B cell (primary cell): ENCODE results near the gene KSR2. TPM values are rescaled to one million over a fixed set of nuclear protein-coding genes. Genes with fewer than 3 reads are reported as not detected.

Source experiments
- ATAC-seq: fragments of 200-7000 bp; cut with Tn5 transposase; one replicate; pipeline ENCODE4 v1.10.0; 2021; ENCODE audit warnings: low read depth, mild to moderate bottlenecking, moderate number of reproducible peaks, moderate library complexity
- CTCF ChIA-PET: fragments of 350-600 bp; sonication (Branson Sonifier 250); formaldehyde crosslinking; loops from one replicate; lab custom pipeline; 2021; ENCODE audit warnings: antibody characterized with exemption, inconsistent platforms; lab: Charles Lee
- POLR2A ChIA-PET: fragments of 350-600 bp; sonication (Branson Sonifier 250); formaldehyde crosslinking; loops from one replicate; lab custom pipeline; 2021; ENCODE audit warnings: antibody characterized with exemption; lab: Charles Lee
- DNase-seq: peaks from one replicate; pipeline ENCODE4 v3.0.0; 2013
- H2AFZ ChIP-seq: 2 replicates; pipeline ENCODE4 v1.6.1; 2012; ENCODE audit warnings: mild to moderate bottlenecking, low read depth, low read length; ENCODE audit not compliant: insufficient read depth, poor library complexity, severe bottlenecking
- H3K27ac ChIP-seq, 2 donors: 1 replicate in 1 of 2; 2 replicates in 1 of 2; pipeline ENCODE4 v1.5.1; 2012 to 2013; ENCODE audit warnings: low read length in 2 of 2, mild to moderate bottlenecking in 2 of 2, moderate library complexity in 1 of 2
- H3K27me3 ChIP-seq, 4 experiments: fragments of 200-600 bp in 1 of 4; sonication (generic) in 1 of 4; replicated peaks in 1 of 4; 1 replicate in 2 of 4; 2 replicates in 2 of 4; pipeline versions ENCODE4 v1.6.1 to v1.7.0; 2013 to 2016; ENCODE audit warnings: low read length in 3 of 4, mild to moderate bottlenecking in 2 of 4, mixed read lengths in 1 of 4, moderate library complexity in 1 of 4; ENCODE audit not compliant: insufficient read depth in 4 of 4, control insufficient read depth in 3 of 4; ENCODE audit errors: control extremely low read depth in 1 of 4
- H3K36me3 ChIP-seq, 2 experiments: replicated peaks in 1 of 2; 1 replicate in 1 of 2; 2 replicates in 1 of 2; pipeline versions ENCODE4 v1.6.1 to v1.7.1; 2013; ENCODE audit warnings: low read length in 1 of 2; ENCODE audit not compliant: insufficient read depth in 2 of 2, control insufficient read depth in 1 of 2; ENCODE audit errors: control extremely low read depth in 1 of 2, extremely low read depth in 1 of 2
- H3K4me1 ChIP-seq, 2 donors: fragments of 200-600 bp in 1 of 2; sonication (generic) in 1 of 2; 1 replicate in 1 of 2; 2 replicates in 1 of 2; pipeline versions ENCODE4 v1.5.1 to v1.6.1; 2013 to 2017; ENCODE audit warnings: low read length in 2 of 2; ENCODE audit not compliant: control insufficient read depth in 2 of 2, insufficient read depth in 2 of 2
- H3K4me2 ChIP-seq: replicated peaks from 2 replicates; pipeline ENCODE3; 2012; ENCODE audit warnings: mild to moderate bottlenecking, low read depth, low read length; ENCODE audit not compliant: poor library complexity, severe bottlenecking
- H3K4me3 ChIP-seq, 5 experiments: fragments of 200-600 bp in 1 of 5; sonication (generic) in 1 of 5; 1 replicate in 3 of 5; 2 replicates in 2 of 5; pipeline versions ENCODE4 v1.5.1 to v1.7.0; 2011 to 2016; ENCODE audit warnings: low read length in 4 of 5, mild to moderate bottlenecking in 4 of 5, low read depth in 2 of 5, control low read depth in 1 of 5, moderate library complexity in 1 of 5; ENCODE audit not compliant: insufficient read depth in 1 of 5; ENCODE audit errors: control extremely low read depth in 1 of 5, extremely low read depth in 1 of 5
- H3K79me2 ChIP-seq: fragments of 200-600 bp; sonication (generic); one replicate; pipeline ENCODE4 v1.6.0; 2016; ENCODE audit warnings: low read length; ENCODE audit not compliant: control insufficient read depth, insufficient read depth
- H3K9ac ChIP-seq: fragments of 200-600 bp; sonication (generic); 2 replicates; pipeline ENCODE4 v1.6.1; 2017; ENCODE audit warnings: mild to moderate bottlenecking, low read length, moderate library complexity
- H3K9me3 ChIP-seq, 3 donors: one replicate each; pipeline versions ENCODE4 v1.6.1 to v1.7.1; 2013; ENCODE audit warnings: low read length in 2 of 3; ENCODE audit not compliant: control insufficient read depth in 2 of 3, insufficient read depth in 1 of 3; ENCODE audit errors: control extremely low read depth in 1 of 3
- H4K20me1 ChIP-seq: 2 replicates; pipeline ENCODE4 v1.6.0; 2012; ENCODE audit warnings: mild to moderate bottlenecking, low read length; ENCODE audit not compliant: insufficient read depth, control insufficient read depth, poor library complexity, severe bottlenecking
- H3K27ac Mint-ChIP-seq: one replicate; pipeline ENCODE4 v1.8.0; 2021; ENCODE audit warnings: mixed read lengths
- H3K27me3 Mint-ChIP-seq: one replicate; pipeline ENCODE4 v1.8.0; 2021; ENCODE audit warnings: mixed read lengths
- H3K4me1 Mint-ChIP-seq: one replicate; pipeline ENCODE4 v1.8.0; 2021; ENCODE audit warnings: mixed read lengths
- H3K4me3 Mint-ChIP-seq: one replicate; pipeline ENCODE4 v1.8.0; 2021; ENCODE audit warnings: mixed read lengths
- H3K9me3 Mint-ChIP-seq: one replicate; pipeline ENCODE4 v1.8.0; 2022; ENCODE audit warnings: mixed read lengths; ENCODE audit not compliant: insufficient read depth
- CTCF ChIP-seq: fragments of 200-600 bp; IDR thresholded peaks from one replicate; pipeline ENCODE4 v1.8.0; 2022; ENCODE audit warnings: antibody characterized with exemption, mild to moderate bottlenecking
- EZH2 ChIP-seq: IDR thresholded peaks from 2 replicates; pipeline ENCODE4 v1.6.1; 2012; ENCODE audit warnings: borderline replicate concordance, low read depth, mild to moderate bottlenecking, moderate library complexity, low read length; ENCODE audit not compliant: insufficient read depth, poor library complexity, severe bottlenecking
- whole genome bisulfite sequencing: methylation state at CpG from one replicate; pipeline ENCODE4 v1.1.5; 2013; ENCODE audit warnings: missing lambda C conversion rate; ENCODE audit not compliant: insufficient coverage; 5-methylcytosine and 5-hydroxymethylcytosine counted together
- intact Hi-C: fragments of 100-400 bp; cut with micrococcal nuclease; formaldehyde crosslinking; loops from one replicate; pipeline ENCODE4 v1.10.0; 2022
- polyA plus RNA-seq: library from polyadenylated mRNA; depleted of rRNA; stranded (reverse); fragments of >200 nt; gene quantifications from 2 replicates; pipeline ENCODE4 v1.2.3, GENCODE V29; 2012
- total RNA-seq, 2 donors: library from RNA; stranded (reverse); fragments of 120-200 nt in 1 of 2; gene quantifications; 1 replicate in 1 of 2; 2 replicates in 1 of 2; pipeline versions ENCODE4 v1.2.3 to v1.2.4, GENCODE V29; 2013 to 2022

The KSR2 gene
- total and polyA plus RNA-seq, 2 donors (not counting 1 experiment from before 2014, with no cell fraction given): not detected

GRCh38 chr12:117485984-117486839 is 482.6 kb downstream of the KSR2 start:
- no peak for ATAC-seq
- Mint-ChIP-seq H3K4me3 (no peak overlapping the region), H3K9me3 (no peaks in the 10 kb centered on the region), H3K4me1 (no peaks in the 10 kb centered on the region), H3K27me3 (peaks cover 3% of the 10 kb centered on the region), H3K27ac (no peak overlapping the region)
- 93% methylated on average over 2 of the region's 10 CpGs for WGBS
- no peaks in the 10 kb centered on the region for H3K79me2 ChIP-seq
- no peaks in the 10 kb centered on the region for H3K4me1 ChIP-seq
- no peaks in the 10 kb centered on the region for H3K27me3 ChIP-seq
- no peak overlapping the region for H3K27ac ChIP-seq
- H3K4me3 ChIP-seq: no peak overlapping the region
- H3K36me3 ChIP-seq: no peaks in the 10 kb centered on the region
- peaks cover 0 to 11% (median 0%) of the 10 kb centered on the region in 3 donors for H3K9me3 ChIP-seq
- POLR2A ChIA-PET: no interaction called here
- CTCF ChIA-PET: no interaction called here
- no peak overlapping the region for H3K9ac ChIP-seq
- DNase-seq: no peak
- H3K4me2 ChIP-seq: no peak overlapping the region
- H4K20me1 ChIP-seq: no peaks in the 10 kb centered on the region
- TF ChIP-seq CTCF (no peak), EZH2 (no peak)
- H2AFZ ChIP-seq: no peak overlapping the region
- intact Hi-C loops: no loop called here

GRCh38 chr12:117484901-117485300 is 483.9 kb downstream of the KSR2 start:
- Histone ChIP-seq H3K4me2 (no peak overlapping the region), H4K20me1 (no peaks in the 10 kb centered on the region), H3K79me2 (no peaks in the 10 kb centered on the region), H3K27me3 (no peaks in the 10 kb centered on the region), H3K36me3 (no peaks in the 10 kb centered on the region), H3K27ac (no peak overlapping the region), H3K4me3 (no peak overlapping the region), H2AFZ (no peak overlapping the region), H3K9ac (no peak overlapping the region), H3K4me1 (no peaks in the 10 kb centered on the region), H3K9me3 (peaks cover 0 to 11% (median 0%) of the 10 kb centered on the region in 3 donors)
- WGBS: 90% methylated on average over 1 of the region's 3 CpGs
- ATAC-seq (no peak), DNase-seq (no peak)
- Mint-ChIP-seq H3K4me3 (no peak overlapping the region), H3K27ac (no peak overlapping the region), H3K27me3 (peaks cover 3% of the 10 kb centered on the region), H3K4me1 (no peaks in the 10 kb centered on the region), H3K9me3 (no peaks in the 10 kb centered on the region)
- ChIA-PET POLR2A (no interaction called here), CTCF (no interaction called here)
- TF ChIP-seq CTCF (no peak), EZH2 (no peak)
- intact Hi-C loops: no loop called here
